Measurements from ENCODE around the gene MCHR1. TPM values are rescaled to one million over a fixed set of nuclear protein-coding genes. Genes with fewer than 3 reads are reported as not detected.
"Not testable (repeated sequence)": the region's sequence is repeated elsewhere in the genome, so short reads cannot be mapped to it uniquely, and the experiment has no call there.

MCHR1 gene
- total RNA-seq, 1 donor from 2014 or later, result 0.63 TPM

DNA sequence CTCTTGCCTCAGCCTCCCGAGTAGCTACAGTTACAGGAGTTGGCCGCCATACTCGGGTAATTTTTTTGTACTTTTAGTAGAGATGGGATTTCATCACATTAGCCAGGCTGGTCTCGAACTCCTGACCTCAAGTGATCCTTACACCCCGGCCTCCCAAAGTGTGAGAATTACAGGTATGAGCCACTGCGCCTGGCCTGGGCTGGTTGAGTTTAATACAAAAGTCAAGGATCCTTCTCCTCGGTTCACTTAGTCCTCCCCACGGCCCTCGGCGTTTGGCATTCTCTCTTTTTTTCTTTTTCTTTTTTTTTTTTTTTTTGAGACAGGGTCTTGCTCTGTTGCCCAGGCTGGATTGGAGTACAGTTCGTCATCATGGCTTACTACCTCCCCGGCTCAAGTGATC, 33.0 kb downstream of the MCHR1 start:
- H3K4me3 ChIP-seq (ENCODE audit: low read depth, low read length), result no peak overlapping the region
- TF ChIP-seq, protein P1, sequence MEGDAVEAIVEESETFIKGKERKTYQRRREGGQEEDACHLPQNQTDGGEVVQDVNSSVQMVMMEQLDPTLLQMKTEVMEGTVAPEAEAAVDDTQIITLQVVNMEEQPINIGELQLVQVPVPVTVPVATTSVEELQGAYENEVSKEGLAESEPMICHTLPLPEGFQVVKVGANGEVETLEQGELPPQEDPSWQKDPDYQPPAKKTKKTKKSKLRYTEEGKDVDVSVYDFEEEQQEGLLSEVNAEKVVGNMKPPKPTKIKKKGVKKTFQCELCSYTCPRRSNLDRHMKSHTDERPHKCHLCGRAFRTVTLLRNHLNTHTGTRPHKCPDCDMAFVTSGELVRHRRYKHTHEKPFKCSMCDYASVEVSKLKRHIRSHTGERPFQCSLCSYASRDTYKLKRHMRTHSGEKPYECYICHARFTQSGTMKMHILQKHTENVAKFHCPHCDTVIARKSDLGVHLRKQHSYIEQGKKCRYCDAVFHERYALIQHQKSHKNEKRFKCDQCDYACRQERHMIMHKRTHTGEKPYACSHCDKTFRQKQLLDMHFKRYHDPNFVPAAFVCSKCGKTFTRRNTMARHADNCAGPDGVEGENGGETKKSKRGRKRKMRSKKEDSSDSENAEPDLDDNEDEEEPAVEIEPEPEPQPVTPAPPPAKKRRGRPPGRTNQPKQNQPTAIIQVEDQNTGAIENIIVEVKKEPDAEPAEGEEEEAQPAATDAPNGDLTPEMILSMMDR (IDR thresholded peaks at IDR 0.05; ENCODE audit: insufficient read depth, low read length, poor library complexity, severe bottlenecking), result no peak
- H3K27me3 ChIP-seq (ENCODE audit: control insufficient read depth, insufficient read depth, low read length), result no peaks in the 10 kb centered on the region
- no peak for DNase-seq (ENCODE audit: low read depth)
- H3K36me3 ChIP-seq (ENCODE audit: control insufficient read depth, insufficient read depth, low read length), result no peaks in the 10 kb centered on the region

DNA sequence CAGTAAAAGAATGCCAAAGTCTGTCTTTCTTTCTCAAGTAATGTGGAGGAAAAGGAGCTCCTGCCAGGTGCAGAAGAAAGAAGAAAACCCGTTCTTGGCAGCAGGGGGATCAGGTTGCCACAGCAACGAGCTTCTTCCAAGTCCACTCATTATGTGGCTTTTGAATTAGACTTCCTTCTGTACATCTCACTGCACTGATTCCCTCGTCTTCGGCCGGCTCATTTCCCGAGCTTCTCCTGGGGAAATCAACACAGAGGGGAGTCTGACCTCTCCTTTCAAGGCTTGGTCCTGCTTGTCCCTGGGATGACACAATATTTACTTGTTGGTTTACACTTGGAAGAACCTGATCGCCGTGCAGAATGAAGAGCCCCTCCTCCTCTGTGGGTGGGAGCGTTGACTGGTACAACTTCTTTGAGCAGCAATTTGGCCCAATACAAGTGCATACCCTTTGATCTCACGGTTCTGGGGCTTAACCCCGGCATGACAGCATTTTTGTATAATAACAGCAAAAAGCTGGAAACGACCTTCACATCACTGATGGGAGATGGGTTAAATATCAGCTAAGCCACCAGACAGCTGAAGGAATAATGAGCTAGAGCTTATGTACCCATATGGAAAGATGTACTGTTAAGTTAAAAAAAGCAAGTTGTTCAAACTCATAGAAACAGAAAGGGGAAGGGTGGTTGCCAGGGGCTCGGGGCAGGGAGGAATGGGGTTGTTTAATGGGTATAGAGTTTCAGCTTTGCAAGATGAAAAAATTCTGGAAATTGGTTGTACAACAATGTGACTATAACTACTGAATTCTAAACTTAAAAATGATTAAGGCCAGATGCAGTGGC, 35.4 kb downstream of the MCHR1 start:
- TF ChIP-seq, protein P1 (IDR thresholded peaks at IDR 0.05; ENCODE audit: insufficient read depth, low read length, poor library complexity, severe bottlenecking), result no peak
- peak; percentile 53 for DNase-seq (ENCODE audit: low read depth)
- Histone ChIP-seq H3K4me3 (ENCODE audit: low read depth, low read length) (no peak overlapping the region), H3K27me3 (ENCODE audit: control insufficient read depth, insufficient read depth, low read length) (no peaks in the 10 kb centered on the region), H3K36me3 (ENCODE audit: control insufficient read depth, insufficient read depth, low read length) (no peaks in the 10 kb centered on the region)

DNA sequence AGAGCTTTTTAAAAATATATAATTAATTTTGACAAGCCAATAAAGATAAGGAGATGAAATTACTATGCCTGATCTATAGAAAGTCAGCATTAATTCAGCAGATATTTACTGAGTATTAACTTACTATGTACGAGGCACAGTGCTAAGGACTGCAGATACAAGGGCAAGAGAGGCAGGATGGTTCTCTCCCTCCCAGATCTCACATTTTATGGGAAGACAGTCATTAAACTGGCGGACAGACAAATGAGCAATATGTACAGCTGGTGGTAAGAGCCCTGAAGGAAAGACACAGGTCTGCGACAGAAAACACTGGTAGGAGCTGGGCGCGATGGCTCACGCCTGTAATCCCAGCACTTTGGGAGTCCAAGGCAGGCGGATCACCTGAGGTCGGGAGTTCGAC, 36.8 kb downstream of the MCHR1 start:
- DNase-seq (ENCODE audit: low read depth), result no peak
- TF ChIP-seq, protein P1 (IDR thresholded peaks at IDR 0.05; ENCODE audit: insufficient read depth, low read length, poor library complexity, severe bottlenecking), result no peak
- no peaks in the 10 kb centered on the region for H3K36me3 ChIP-seq (ENCODE audit: control insufficient read depth, insufficient read depth, low read length)

DNA sequence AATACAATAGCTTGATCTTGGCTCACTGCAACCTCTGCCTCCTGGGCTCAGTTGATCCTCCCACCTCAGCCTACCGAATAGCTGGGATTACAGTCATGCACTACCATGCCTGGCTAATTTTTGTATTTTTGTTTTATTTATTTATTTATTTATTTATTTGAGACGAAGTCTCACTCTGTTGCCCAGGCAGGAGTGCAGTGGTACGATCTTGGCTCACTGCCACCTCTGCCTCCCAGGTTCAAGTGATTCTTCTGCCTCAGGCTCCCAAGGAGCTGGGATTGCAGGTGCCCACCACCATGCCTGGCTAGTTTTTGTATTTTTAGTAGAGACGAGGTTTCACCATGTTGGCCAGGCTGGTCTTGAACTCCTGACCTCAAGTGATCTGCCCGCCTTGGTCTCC, 38.4 kb downstream of the MCHR1 start:
- not testable (repeated sequence) for DNase-seq (ENCODE audit: low read depth); H3K27me3 ChIP-seq (ENCODE audit: control insufficient read depth, insufficient read depth, low read length); H3K36me3 ChIP-seq (ENCODE audit: control insufficient read depth, insufficient read depth, low read length); H3K4me3 ChIP-seq (ENCODE audit: low read depth, low read length)

More for the DNA sequence above, 36.8 kb downstream of the MCHR1 start:
- Histone ChIP-seq H3K27me3 (ENCODE audit: control insufficient read depth, insufficient read depth, low read length) (no peaks in the 10 kb centered on the region), H3K4me3 (ENCODE audit: low read depth, low read length) (no peak overlapping the region)

DNA sequence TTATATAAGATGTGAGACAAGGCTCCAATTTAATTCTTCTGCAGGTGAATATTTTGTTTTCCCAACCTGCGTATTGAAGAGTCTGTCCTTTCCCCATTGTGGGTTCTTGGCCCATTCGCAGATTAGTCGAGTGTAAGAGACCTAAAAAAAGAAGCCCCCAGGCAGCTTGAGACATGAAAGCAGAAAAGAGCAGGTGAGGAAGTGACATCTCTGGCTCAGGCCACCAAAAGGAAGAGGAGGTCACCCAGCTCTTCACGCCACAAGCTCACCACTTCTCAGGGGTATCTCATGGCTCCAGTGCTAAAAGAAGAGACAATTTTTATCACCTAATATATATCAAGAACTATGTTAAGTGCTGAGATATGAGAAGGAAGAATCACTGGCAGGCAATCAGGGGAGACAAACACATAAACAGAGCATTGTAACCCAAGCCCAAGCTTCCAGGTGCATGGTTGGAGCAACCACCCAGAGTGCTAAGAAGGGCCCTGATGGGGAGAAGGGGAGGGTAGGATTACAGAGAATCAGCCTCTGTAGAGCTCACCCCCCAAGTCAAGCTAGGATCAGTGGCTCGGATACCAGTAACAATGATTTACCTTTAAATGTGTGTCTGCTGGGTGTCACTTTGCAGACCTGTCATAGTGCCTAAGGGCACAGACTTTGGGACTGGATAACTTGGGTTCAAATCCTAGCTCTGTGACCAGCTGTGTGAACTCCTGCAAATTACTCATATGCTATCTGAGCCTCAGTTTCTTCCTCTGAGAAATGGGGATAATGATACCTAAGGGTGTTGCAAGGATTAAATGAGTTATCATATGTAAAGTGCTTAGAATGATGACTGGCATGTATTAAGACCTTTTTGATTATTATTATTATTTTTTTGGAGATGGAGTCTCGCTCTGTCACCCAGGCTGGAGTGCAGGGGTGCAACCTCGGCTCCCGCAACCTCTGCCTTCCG, 39.2 kb downstream of the MCHR1 start:
- no peaks in the 10 kb centered on the region for H3K27me3 ChIP-seq (ENCODE audit: control insufficient read depth, insufficient read depth, low read length)
- DNase-seq (ENCODE audit: low read depth), result no peak
- no peaks in the 10 kb centered on the region for H3K36me3 ChIP-seq (ENCODE audit: control insufficient read depth, insufficient read depth, low read length)
- H3K4me3 ChIP-seq (ENCODE audit: low read depth, low read length), result no peak overlapping the region
- TF ChIP-seq, protein P1 (IDR thresholded peaks at IDR 0.05; ENCODE audit: insufficient read depth, low read length, poor library complexity, severe bottlenecking), result no peak

DNA sequence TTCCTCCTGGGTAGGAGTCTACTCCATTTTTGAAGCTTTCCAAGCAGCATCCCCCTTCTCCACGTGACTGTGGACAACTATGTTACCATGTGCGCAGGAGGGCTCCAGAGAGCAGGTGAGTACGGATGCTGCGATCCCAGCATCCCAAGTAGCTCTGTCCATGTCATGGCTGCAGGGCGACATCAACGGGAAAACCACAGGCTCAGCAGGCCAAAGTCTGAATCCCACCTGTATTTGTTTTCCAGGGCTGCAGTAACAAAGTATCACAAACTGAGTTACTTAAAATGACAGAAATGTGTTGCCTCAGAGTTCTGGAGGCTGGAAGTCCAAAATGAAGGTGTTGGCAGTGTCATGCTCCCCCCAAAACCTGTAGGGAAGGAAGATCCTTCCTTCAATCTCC, 40.3 kb downstream of the MCHR1 start:
- H3K4me3 ChIP-seq (ENCODE audit: low read depth, low read length), result no peak overlapping the region
- H3K36me3 ChIP-seq (ENCODE audit: control insufficient read depth, insufficient read depth, low read length), result no peaks in the 10 kb centered on the region
- DNase-seq (ENCODE audit: low read depth), result no peak
- TF ChIP-seq, protein P1 (IDR thresholded peaks at IDR 0.05; ENCODE audit: insufficient read depth, low read length, poor library complexity, severe bottlenecking), result no peak
- H3K27me3 ChIP-seq (ENCODE audit: control insufficient read depth, insufficient read depth, low read length), result no peaks in the 10 kb centered on the region

DNA sequence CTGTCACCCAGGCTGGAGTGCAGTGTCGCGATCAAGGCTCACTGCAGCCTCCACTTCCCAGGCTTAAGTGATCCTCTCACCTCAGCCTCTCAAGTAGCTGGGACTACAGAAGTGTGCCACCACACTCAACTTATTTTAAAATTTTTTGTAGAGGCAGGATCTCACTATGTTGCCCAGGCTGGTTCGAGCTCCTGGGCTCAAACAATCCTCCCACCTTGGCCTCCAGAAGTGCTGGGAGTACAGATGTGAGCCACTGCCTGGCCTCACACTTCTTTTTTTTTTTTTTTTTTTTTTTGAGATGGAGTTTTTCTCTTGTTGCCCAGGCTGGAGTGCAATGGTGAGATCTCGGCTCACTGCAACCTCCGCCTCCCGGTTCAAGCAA, 40.9 kb downstream of the MCHR1 start:
- not testable (repeated sequence) for H3K4me3 ChIP-seq (ENCODE audit: low read depth, low read length); H3K36me3 ChIP-seq (ENCODE audit: control insufficient read depth, insufficient read depth, low read length); DNase-seq (ENCODE audit: low read depth); H3K27me3 ChIP-seq (ENCODE audit: control insufficient read depth, insufficient read depth, low read length)
